CD4-positive, alpha-beta T cell treated with Interleukin-1 beta for 1 hour (primary cell): ENCODE results near the gene FAM120A.
"Not testable (repeated sequence)": the region's sequence is repeated elsewhere in the genome, so short reads cannot be mapped to it uniquely, and the experiment has no call there.

Experiments
- DNase-seq, 2 donors: peaks; one replicate each; pipeline ENCODE4 v3.0.0-alpha.2; 2020 to 2022

Gene FAM120A

DNA sequence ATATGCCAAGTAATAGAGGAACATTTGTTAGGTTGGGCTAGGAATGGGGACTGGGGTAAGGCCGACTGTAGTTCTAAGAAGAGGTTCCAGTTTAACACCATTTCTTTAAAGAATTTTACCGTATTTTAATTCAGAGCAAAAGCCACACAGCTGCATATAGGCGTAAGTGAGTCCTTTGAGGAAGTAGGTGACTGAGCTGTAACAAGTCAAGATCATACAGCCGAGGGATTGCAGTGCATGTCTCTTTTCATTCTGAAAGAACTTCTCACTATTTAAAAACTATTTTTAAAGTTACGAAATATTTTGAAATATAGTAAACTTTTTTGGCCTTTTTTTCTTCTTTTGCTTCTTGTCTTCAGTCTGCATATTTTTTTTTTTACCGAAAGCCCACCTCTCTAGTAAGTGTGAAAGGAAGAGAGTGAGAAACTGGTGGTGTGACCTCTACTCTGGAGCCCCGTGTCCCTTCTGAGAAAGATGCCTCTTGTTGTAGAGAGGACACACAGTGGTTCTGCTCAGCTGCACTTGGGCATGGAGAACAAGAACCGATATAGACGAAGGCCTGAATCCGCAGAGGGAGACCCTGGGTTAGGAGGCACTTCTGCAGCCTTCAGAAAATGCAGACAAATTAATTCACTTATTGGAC is 60.8 kb downstream of the FAM120A start:
- not testable (repeated sequence) for DNase-seq

DNA sequence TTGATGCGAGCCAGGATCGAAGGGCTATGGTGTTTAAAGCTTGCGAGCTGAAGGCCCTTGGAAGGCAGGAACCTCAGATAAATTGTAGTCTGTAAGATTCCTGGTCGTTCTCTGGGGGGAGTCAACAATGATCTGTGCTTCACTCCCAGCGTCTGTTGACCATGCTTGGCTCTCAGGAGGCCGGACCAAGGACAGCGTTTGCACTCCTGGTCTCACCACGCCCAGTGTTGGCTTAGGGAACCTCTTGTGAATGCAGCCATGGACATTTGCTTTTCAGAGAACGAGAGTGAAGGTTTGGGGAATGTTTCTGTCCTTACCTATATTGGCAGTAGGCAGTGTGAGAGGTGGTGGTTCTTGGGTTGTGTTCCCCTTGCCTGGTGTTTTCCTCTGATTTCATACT is 62.1 kb downstream of the FAM120A start:
- DNase-seq, result no peak

DNA sequence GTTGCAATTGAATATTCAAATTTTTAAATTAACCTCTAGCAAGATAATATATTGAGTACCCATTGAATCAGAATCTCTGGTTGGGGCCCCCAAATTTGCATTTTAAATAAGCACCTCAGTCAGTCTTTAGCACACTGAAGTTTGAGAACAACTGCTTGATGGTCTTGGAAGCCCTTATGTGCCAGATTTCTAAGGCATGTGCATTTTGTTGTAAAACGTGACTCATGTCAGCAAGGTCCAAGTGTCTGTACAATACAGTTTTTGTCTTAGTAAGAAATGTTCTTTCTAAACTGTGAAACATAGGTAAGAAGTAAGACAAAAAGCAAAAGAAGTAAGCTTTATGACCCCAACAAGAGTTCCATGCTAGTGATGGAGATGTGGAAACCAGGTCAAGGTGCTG is 65.8 kb downstream of the FAM120A start:
- DNase-seq, result no peak

DNA sequence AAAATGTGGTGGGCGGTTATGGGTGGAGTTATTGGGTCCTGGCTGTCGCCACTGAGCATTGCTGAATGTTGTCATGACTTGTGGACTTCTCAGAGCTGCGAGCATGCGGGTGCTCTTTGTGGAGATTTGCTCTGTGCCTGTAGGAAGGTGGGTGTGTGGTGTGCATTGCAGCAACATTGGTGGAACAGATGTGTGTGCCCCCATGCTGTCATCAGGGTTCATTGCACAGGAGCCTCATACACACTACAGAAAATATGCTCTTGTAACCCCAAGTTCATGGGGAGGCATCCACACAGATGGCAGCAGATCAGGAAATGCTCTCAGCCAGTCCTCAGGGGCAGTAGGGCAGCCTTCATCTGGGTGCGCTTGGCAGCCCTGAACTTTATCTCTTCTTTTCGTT is 69.0 kb downstream of the FAM120A start:
- DNase-seq, result peak in 1 of 2 donors; percentile 5

DNA sequence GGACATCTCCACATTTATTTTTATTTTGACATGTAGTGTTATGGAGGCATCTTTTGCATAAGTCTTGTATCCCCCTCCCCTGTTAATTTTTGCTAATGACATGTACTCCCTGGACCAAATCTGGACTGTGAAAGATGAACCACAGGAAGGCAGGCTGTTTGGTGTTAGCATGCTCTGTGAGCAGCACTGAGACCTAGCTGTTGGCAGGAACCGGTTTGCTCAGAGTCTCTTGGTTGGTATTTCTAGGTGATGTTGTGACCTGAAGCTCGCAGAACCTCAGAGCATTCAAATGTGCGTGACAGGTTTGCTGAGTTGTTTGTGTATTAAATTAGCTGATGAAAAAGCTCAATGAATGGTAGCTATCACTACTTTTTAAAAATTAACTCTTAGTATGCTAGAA is 71.3 kb downstream of the FAM120A start:
- no peak for DNase-seq

DNA sequence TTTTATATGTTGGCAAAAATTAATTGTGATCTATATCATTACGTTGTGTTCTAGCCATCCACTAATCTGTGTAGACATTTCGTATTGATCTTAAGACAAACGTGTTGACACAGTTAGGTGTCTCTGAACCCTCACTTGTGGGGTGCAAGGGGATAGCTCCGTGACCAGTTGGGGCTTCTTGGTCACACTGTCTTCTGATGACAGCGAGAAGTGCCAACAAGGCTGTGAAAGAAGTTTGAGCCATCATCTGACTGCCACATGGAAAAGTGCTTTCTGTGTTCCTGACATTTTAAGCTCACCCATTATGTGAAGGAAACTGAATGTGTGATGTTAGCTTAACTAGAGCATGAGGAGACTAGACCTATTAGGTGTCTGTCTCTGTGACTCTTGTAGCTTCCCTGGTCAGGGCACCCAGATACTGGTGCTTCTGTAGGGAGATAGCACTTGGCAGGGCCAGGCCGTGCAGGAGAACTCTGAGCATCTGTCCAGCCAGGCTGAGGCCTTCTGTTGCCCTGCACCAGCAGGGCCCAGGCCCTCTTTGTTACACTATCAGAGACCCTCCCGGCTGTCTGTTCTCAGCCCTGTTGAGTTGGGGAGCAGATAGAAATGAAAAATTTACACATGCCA is 72.1 kb downstream of the FAM120A start:
- DNase-seq, result no peak

DNA sequence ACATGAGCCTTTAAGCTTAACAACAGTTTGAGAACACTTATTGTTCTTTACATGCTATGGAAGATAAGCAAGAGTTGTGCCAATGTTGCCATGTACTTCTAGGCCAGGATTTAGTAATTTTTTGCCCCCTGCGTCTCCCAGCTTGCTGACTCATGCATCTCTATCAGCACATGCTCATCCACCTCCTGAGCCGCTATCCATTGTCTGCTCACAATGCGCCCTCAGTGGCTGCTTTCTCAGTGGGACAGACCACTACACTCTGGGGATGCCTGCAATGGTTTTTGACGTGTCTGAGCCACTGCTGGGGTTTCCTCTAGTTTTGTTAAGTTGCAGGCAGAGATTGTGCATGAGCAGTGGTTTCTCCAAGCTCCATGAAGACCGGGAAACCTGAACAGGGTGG is 74.0 kb downstream of the FAM120A start:
- DNase-seq, result no peak

DNA sequence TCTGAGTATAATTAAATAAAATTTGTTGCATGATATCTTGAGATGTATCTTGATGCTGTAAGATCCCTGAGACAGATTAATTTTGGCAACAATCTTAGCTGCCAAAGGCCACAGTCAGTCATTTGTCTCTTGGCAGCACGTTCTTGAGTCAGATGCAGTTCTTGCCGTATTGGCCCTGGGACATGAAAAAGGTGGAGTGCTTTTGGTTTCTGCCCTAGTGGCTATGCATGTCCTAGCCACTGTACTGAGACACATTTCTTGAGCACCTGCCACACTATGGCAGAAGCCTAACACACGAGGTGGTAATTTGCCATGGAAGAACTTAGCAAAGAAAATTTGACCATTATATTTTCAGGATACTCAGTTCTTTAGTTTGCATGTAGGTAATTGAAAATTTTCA is 79.9 kb downstream of the FAM120A start:
- DNase-seq, result peak in 1 of 2 donors; percentile 8

DNA sequence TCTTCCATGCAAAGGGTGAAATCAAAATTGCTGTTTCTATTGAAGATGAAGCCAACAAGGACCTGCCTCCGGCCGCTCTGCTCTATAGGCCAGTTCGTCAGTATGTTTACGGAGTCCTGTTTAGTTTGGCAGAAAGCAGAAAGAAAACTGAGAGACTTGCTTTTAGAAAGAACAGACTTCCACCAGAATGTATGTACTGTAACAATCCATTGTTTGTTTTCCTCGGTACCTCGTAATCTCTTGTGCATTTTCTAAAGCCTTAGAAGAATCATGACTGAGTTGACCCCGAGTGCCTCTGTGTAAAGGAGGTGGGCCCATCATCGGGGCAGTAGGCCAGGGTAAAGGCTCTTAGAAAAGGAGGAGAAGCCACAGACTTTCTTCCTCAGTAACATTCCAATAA is 80.7 kb downstream of the FAM120A start:
- DNase-seq, result no peak

DNA sequence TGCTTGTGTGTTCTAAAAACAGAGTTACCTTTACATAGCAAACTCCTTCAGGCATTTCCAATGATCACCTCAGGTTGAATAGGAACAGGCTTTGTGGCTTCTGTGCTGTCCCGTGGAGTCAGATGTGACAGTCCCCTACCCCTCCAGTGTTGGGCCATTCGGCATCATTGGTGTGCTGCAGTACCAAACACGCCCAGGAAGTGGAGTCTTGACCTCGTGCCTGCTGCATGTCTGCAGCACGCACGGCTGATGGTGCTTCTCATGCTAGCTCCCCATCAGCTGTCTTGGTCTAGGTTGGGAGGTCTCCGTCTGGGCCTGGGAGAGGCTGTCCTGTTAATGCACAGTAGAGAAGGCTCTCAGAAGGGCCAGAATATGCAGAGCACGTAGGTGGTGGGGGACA is 82.4 kb downstream of the FAM120A start:
- DNase-seq, result no peak

DNA sequence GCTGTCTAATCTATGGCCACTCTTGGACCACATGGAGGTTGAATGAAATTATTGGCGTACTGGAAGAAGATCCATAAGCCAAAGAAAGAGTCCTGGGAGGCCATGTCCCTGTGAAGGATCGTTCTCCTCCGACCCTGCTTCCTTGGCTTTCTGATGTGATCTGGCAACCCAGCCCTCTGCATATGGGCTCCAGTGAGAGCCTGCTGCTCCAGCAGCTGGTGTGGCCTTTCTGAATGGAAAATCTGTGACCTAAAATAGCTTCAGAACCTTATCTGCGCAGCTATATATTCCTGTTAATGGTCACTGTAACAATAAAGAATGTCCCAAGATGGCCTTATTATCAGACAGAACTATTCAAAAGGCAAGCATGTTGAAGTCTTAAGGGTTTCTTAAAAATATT is 84.7 kb downstream of the FAM120A start:
- no peak for DNase-seq

DNA sequence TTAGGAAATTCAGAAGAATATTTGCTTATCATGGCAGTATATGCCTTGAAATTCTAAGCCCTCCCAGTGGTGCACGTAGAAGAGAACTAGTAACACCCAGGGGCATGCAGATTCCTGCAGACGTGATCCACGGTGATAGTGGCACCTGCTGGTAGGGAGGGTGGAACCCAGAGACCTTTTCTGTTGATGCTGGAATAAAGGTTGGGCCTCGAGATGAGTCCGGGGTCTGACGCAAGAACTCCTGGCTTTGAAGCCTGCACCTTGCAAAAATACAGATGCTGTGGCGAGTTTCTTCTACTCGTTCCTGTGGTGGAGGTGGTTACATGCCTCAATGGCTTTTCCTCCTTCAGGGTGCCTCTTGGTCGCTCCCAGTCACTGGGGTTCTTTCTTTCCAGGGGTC is 85.4 kb downstream of the FAM120A start:
- DNase-seq, result no peak

DNA sequence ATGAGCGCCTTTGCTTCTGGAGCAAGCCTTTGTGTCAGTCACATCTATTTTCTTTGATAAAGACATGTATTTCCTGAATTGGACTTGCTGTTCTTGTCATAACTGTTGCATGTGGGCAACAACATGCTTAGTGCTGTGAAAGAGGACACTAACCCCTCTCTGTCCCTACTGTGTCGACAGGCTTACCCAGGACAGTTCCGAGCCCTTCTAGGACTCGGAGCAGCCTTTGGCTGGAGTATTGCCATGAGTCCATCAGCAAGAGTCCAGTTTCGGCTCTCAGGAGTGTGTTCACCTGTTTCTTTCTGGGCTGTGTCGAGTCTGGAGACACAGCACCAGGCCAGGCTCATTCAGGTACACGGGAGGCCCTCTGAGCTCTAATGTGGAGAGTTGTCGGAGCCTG is 88.8 kb downstream of the FAM120A start:
- DNase-seq, result no peak

DNA sequence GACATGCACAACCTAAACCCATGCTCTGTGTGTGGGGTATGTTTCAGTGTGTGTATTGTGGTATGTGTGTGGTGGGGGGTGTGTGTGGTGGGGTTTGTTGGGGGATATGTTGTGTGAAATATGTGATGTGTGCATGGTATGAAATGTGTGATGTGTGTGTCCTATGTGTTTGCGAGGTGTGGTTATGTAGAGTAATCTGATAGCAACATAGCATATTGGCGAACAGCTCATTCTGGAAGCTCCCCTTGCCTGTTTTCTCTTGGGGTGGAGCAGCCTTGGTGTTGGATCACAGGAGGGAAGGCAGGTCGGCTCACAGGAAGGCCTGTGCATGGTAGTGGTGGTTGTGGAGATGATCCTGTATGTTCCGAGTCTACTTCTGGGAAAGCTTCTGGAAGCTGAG is 89.5 kb downstream of the FAM120A start:
- no peak for DNase-seq

DNA sequence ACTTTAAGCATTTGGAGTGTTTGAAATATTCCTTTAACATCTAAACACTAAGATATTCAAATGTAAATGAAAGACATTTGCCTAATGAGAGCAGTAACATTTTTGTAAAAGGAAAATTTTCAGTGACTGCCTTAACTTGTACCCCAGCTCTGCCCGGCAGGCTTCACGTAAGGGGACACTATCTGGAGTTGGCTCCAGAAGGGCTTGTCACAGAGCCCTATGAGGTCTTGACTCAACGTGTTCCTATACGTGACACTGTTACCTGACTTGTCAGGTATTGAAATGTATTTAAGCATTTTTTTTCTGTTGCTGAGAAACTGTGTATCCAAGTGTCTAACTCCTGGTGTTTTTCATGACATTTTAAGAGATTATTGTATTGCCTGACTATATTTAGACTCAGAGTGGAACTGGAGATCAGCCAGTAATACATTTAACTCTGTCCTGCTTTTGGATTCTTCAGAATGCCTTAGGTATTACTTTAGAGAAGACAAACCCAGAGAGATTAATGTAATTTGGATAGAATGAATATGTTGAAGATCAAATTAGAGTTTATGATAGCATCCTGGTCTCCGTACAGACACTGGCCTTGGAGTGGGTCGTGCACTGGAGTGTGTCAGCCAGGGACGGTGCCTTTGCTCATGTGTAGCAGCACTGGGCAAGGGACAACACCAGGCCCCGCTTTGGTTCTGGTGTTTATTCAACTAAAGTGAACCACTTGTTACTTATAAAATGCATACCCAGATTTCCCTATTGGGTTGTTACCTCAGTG is 90.3 kb downstream of the FAM120A start:
- no peak for DNase-seq

DNA sequence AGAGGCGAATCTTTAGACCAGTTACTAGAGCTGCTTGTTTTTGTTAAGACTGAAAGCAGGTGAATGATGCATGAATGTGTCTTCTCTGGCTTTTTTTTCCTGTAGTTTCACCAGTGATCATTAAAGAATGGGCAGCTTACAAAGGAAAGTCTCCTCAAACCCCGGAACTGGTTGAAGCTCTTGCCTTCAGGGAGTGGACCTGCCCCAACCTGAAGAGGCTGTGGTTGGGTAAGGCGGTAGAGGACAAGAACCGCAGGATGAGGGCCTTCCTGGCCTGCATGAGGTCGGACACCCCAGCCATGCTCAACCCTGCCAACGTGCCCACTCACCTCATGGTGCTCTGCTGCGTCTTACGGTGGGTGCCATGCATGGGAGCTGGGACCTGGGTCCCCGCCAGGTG is 91.6 kb downstream of the FAM120A start:
- DNase-seq, result no peak

DNA sequence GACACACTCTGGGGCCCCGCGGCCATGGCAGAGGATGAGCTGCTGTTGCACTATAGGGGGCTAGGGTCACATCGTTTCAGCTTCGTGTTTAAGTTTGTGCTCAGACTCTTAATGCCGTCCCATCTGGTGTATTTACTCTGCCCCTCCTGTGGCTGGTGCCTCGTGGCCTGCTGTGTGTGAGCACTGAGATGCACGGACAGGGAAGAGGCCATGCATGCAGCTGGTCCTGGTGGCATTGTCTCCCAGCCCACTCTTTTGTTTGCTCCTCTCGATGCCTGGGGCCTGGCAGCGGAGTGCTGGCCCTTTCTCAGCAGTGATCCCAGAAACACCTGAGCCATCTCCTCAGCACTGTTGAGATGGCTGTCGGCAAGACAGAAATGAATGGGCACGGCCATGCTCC is 94.9 kb downstream of the FAM120A start:
- no peak for DNase-seq

DNA sequence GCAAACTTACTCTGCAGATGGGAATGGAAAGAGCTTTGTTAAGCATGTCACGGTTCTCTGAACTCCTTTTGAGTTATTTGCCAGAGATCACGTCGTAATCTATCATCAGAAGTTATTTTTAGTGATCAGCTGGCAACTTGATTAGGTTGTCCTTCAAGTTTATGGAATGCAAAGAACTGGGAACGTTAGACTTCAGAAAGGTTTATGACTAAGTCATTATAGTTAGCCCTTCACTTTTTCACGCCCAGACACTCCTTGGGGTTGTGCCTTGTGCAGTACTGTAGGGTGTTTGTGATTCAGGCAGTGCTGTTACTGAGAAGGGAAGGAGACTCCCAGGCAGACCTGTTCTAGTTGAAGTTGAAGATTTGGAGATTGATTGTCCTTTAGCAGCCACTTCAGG is 98.1 kb downstream of the FAM120A start:
- DNase-seq, result no peak

DNA sequence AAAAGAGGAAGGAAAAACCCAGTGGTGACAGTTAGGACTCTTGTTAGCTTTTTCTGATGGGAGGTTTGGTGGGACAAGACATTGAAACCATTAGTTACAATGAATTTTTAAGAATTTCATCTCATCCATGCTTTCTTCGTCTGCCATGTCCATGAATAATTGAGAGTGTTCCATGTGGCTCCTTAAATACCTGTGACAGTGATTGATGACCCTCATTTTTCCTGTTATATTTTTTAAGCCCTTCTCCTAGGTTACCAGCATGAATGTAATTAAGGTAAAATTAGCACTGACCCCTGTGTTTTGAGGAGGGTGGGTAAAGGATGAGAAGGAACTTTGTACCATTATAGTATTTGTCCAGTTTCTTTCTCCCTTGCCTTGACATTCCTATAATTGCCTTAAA is 101.4 kb downstream of the FAM120A start:
- DNase-seq, result no peak

DNA sequence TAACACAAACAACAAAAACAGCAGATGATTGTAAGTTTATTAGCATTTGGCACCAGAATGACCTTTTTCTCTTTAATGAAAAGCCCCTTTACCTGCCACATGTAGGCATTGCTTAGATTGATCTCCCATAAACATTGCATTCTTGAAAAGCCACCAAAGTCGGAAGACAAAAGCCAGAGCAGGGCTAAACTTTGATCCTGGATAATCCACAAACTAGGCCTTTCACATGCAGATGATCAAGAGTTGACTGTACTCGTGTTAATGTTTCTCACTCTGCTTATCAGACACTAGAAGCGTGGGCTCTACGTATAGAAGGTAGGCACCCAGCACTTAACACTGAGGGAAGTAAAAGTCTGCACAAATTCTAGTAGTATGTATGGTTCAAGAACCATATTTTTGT is 103.9 kb downstream of the FAM120A start:
- no peak for DNase-seq

DNA sequence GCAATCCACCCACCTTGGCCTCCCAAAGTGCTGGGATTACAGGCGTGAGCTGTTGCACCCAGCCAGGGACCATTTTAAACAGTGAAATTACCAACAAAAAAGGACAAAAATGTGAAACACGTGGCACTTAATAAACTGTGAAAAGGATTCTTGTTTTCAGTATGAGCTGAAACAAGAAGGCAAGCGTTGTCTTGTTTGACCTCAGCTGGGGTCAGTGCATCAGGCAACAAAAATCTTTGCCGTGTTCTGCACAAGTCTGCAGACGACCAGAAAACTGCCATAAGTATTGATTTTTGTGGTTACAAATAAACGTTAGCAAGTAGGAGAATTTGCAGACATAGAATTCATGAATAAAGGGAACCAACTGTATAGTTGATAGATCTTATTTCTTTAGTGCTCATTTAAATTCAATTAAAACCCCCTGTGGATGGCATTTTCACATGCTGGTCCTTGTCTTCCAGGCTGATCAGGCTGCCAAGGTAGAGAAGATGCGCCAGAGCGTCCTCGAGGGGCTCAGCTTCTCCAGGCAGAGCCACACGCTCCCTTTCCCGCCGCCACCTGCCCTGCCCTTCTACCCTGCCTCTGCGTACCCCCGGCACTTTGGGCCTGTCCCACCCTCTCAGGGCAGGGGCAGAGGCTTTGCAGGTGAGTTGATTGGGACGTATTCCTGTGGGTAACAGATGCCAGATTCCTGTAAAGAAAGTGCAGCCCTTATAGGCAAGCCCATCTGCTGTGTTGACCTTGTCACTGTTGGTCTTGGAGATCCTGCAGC is 106.1 kb downstream of the FAM120A start:
- DNase-seq, result no peak

DNA sequence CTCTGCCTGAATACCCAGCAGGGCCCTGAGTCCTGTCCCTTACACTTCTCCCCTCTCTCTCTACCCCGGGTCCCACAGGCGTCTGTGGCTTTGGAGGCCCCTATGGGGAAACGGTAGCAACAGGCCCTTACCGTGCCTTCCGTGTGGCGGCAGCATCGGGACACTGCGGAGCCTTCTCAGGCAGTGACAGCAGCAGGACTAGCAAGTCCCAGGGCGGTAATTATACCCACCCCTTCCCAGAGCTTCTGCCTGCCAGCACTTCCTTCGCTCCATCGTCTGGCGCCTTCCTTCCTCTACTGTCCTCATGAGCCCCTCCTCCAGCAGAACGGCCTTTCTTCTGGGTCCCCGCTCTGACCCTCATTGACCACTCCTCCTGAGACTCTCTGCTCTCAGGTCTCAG is 107.0 kb downstream of the FAM120A start:
- no peak for DNase-seq

DNA sequence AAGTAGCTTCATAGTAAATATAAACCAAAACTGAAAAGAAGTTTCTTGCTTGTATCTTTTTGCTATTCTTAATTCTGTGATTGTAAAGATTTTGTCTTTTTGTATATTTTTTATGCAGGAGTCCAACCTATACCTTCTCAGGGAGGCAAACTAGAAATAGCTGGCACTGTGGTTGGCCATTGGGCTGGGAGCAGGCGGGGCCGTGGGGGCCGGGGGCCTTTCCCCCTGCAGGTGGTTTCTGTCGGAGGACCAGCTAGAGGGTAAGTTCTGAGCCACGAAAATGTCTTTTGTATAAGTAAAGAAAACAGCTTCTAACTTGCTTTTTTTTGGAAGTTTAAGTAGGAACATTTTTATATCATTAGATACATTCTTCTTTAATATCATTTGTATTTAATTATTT is 109.5 kb downstream of the FAM120A start:
- no peak for DNase-seq

DNA sequence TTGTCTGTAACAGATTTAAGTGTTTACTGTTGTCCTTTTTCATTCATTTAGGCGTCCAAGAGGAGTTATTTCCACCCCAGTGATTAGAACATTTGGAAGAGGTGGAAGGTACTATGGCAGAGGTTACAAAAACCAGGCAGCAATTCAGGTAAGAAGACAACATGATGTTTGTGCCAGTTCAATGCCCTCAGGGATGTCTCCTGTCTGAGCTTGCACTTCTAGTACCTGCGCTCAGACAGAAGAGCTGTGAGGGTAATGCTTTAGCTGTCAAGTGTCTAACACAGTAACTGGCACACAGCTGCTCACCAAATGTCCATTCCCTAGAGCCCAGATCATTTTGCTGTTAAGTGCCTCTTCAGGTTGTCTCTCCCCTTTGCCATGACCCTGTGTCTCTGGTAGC is 110.7 kb downstream of the FAM120A start:
- DNase-seq, result no peak
